ENCODE results near the gene LRRC7.
"Not testable (repeated sequence)": the region's sequence is repeated elsewhere in the genome, so short reads cannot be mapped to it uniquely, and the experiment has no call there.

Gene LRRC7

GRCh38 chr1:69702085-69702484 is 134.4 kb downstream of the LRRC7 start:
- DNase-seq: no peak

GRCh38 chr1:69706473-69706872 is 138.8 kb downstream of the LRRC7 start:
- no peak for DNase-seq

- DNase-seq: no peak
Observed at GRCh38 chr1:69707103-69707502, 139.4 kb downstream of the LRRC7 start.

GRCh38 chr1:69710484-69711189 is 142.9 kb downstream of the LRRC7 start:
- DNase-seq: no peak

GRCh38 chr1:69711190-69711930 is 143.6 kb downstream of the LRRC7 start:
- DNase-seq: no peak

- not testable (repeated sequence) for DNase-seq
Observed at GRCh38 chr1:69717834-69718233, 150.1 kb downstream of the LRRC7 start.

GRCh38 chr1:69728206-69728605 is 160.5 kb downstream of the LRRC7 start:
- no peak for DNase-seq

- DNase-seq: no peak
Observed at GRCh38 chr1:69733061-69733460, 165.3 kb downstream of the LRRC7 start.

GRCh38 chr1:69737527-69738185 is 169.9 kb downstream of the LRRC7 start:
- no peak for DNase-seq

- DNase-seq: no peak
Observed at GRCh38 chr1:69738458-69739250, 170.9 kb downstream of the LRRC7 start.

- DNase-seq: no peak
Observed at GRCh38 chr1:69739251-69739605, 171.5 kb downstream of the LRRC7 start.

- no peak for DNase-seq
Observed at GRCh38 chr1:69743146-69743545, 175.4 kb downstream of the LRRC7 start.

GRCh38 chr1:69744381-69744780 is 176.7 kb downstream of the LRRC7 start:
- DNase-seq: no peak

GRCh38 chr1:69747207-69747606 is 179.5 kb downstream of the LRRC7 start:
- DNase-seq: no peak

GRCh38 chr1:69750638-69751037 is 182.9 kb downstream of the LRRC7 start:
- DNase-seq: no peak

GRCh38 chr1:69752831-69753230 is 185.1 kb downstream of the LRRC7 start:
- DNase-seq: no peak

GRCh38 chr1:69754521-69754920 is 186.8 kb downstream of the LRRC7 start:
- DNase-seq: no peak

- no peak for DNase-seq
Observed at GRCh38 chr1:69755647-69756046, 187.9 kb downstream of the LRRC7 start.

- no peak for DNase-seq
Observed at GRCh38 chr1:69765951-69766350, 198.2 kb downstream of the LRRC7 start.

- no peak for DNase-seq
Observed at GRCh38 chr1:69766431-69767180, 198.9 kb downstream of the LRRC7 start.

GRCh38 chr1:69776555-69776954 is 208.8 kb downstream of the LRRC7 start:
- no peak for DNase-seq

GRCh38 chr1:69777423-69777822 is 209.7 kb downstream of the LRRC7 start:
- DNase-seq: no peak

GRCh38 chr1:69777971-69778370 is 210.2 kb downstream of the LRRC7 start:
- no peak for DNase-seq

All from stimulated activated CD4-positive, alpha-beta T cell treated with anti-CD3 and anti-CD28 coated beads, Interleukin-4, amount 100 ng/mL, for 1 hour (primary cell).